DOHH2 (cell line): ENCODE results near the gene TRIM38.

Source experiments
- H3F3A ChIP-seq: fragments of 200-600 bp; sonication (generic), shearing (Covaris generic); 2 replicates; pipeline ENCODE4 v1.6.0; 2016; ENCODE audit warnings: antibody characterized with exemption, mild to moderate bottlenecking; ENCODE audit not compliant: control insufficient read depth, insufficient read depth
- H3K27ac ChIP-seq: fragments of 200-600 bp; sonication (generic); 2 replicates; pipeline ENCODE4 v1.5.1; 2014; ENCODE audit warnings: low read depth, mild to moderate bottlenecking, low read length, moderate library complexity
- H3K27me3 ChIP-seq: fragments of 200-600 bp; sonication (generic); 2 replicates; pipeline ENCODE4 v1.6.1; 2014; ENCODE audit warnings: mild to moderate bottlenecking, low read length, mixed read lengths; ENCODE audit not compliant: control insufficient read depth
- H3K36me3 ChIP-seq: fragments of 200-600 bp; sonication (generic); 2 replicates; pipeline ENCODE4 v1.6.1; 2014; ENCODE audit warnings: mild to moderate bottlenecking, low read length, moderate library complexity, mixed read lengths; ENCODE audit not compliant: control insufficient read depth
- H3K4me1 ChIP-seq: fragments of 200-600 bp; sonication (generic); 2 replicates; pipeline ENCODE4 v1.6.1; 2014; ENCODE audit warnings: mild to moderate bottlenecking, low read length, mixed read lengths; ENCODE audit not compliant: control insufficient read depth
- H3K4me2 ChIP-seq: fragments of 200-600 bp; sonication (generic); 2 replicates; pipeline ENCODE4 v1.6.0; 2014; ENCODE audit warnings: mild to moderate bottlenecking, low read length, moderate library complexity
- H3K4me3 ChIP-seq: fragments of 200-600 bp; sonication (generic); 2 replicates; pipeline ENCODE4 v1.5.1; 2014; ENCODE audit warnings: mild to moderate bottlenecking, low read length, mixed read lengths
- H3K79me2 ChIP-seq: fragments of 200-600 bp; sonication (generic); 2 replicates; pipeline ENCODE4 v1.6.1; 2014; ENCODE audit warnings: mild to moderate bottlenecking, low read length, mixed read lengths; ENCODE audit not compliant: control insufficient read depth
- H3K9me2 ChIP-seq: fragments of 200-600 bp; sonication (generic); replicated peaks from 2 replicates; pipeline ENCODE4 v1.6.1; 2014; ENCODE audit warnings: mild to moderate bottlenecking, low read length, mixed read lengths; ENCODE audit not compliant: control insufficient read depth
- H3K9me3 ChIP-seq: fragments of 200-600 bp; sonication (generic); 2 replicates; pipeline ENCODE4 v1.6.1; 2014; ENCODE audit warnings: antibody characterized with exemption, low read length, mixed read lengths; ENCODE audit not compliant: control insufficient read depth, insufficient read depth
- H4K20me1 ChIP-seq: fragments of 200-600 bp; sonication (generic); 2 replicates; pipeline ENCODE4 v1.6.0; 2014; ENCODE audit warnings: low read depth, mild to moderate bottlenecking, antibody characterized with exemption, low read length, moderate library complexity; ENCODE audit not compliant: control insufficient read depth, insufficient read depth
- EZH2phosphoT487 ChIP-seq: fragments of 200-600 bp; sonication (generic); IDR thresholded peaks from 2 replicates; pipeline ENCODE4 v1.6.1; 2017; ENCODE audit warnings: borderline replicate concordance, mild to moderate bottlenecking, antibody characterized with exemption, low read length, moderate library complexity, mixed read lengths
- TF ChIP-seq, protein P1 (sequence below): fragments of 200-600 bp; sonication (generic); IDR thresholded peaks from one replicate; pipeline ENCODE4 v1.5.1; 2014; ENCODE audit warnings: antibody characterized with exemption, mild to moderate bottlenecking, low read depth, low read length; ENCODE audit not compliant: poor library complexity, severe bottlenecking

TRIM38 gene

DNA sequence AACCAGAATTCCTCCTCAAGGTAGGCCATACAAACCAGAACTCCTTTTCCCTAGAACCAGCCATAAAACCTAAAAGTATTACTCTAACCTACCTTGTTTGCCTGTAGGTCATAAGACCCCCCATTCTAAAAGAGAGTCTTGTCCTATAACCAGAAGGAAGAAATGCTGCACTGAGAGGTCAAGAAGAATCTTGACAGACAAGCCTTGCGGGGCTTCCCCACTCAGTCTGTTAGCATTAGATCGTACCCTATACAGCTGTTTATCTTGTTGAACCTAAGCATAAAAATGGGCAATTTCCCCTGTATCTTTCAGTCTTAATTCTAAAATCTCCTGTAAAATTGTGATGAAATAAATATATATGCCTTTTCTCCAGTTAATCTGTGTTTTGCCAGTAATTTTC is 72.3 kb downstream of the TRIM38 start:
- Histone ChIP-seq H3K27me3 (no peaks in the 10 kb centered on the region), H3K4me1 (peaks cover 42% of the 10 kb centered on the region), H3K4me2 (peak overlapping the region; percentile 92), H3K9me3 (no peaks in the 10 kb centered on the region), H3K36me3 (peaks cover 12% of the 10 kb centered on the region), H3K9me2 (no peaks in the 10 kb centered on the region), H3K79me2 (no peaks in the 10 kb centered on the region), H3F3A (peaks cover 27% of the 10 kb centered on the region), H4K20me1 (no peaks in the 10 kb centered on the region), H3K4me3 (peak overlapping the region; percentile 91), H3K27ac (peak overlapping the region; percentile 98)
- TF ChIP-seq, protein P1, sequence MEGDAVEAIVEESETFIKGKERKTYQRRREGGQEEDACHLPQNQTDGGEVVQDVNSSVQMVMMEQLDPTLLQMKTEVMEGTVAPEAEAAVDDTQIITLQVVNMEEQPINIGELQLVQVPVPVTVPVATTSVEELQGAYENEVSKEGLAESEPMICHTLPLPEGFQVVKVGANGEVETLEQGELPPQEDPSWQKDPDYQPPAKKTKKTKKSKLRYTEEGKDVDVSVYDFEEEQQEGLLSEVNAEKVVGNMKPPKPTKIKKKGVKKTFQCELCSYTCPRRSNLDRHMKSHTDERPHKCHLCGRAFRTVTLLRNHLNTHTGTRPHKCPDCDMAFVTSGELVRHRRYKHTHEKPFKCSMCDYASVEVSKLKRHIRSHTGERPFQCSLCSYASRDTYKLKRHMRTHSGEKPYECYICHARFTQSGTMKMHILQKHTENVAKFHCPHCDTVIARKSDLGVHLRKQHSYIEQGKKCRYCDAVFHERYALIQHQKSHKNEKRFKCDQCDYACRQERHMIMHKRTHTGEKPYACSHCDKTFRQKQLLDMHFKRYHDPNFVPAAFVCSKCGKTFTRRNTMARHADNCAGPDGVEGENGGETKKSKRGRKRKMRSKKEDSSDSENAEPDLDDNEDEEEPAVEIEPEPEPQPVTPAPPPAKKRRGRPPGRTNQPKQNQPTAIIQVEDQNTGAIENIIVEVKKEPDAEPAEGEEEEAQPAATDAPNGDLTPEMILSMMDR = no peak
- TF ChIP-seq EZH2phosphoT487 = no peak
